Measurements from ENCODE around the gene CDH9. TPM values are rescaled to one million over a fixed set of nuclear protein-coding genes. Genes with fewer than 3 reads are reported as not detected.

The CDH9 gene
- total RNA-seq, 3 donors from 2014 or later: not detected

GRCh38 chr5:27008604-27009539 is 29.5 kb downstream of the CDH9 start:
- Histone ChIP-seq H3K9me3 (peaks cover 19% of the 10 kb centered on the region), H3K4me3 (no peak overlapping the region), H3K4me1 (ENCODE audit: low read depth) (no peaks in the 10 kb centered on the region), H3K36me3 (ENCODE audit: low read depth) (no peaks in the 10 kb centered on the region)
- no peak for TF ChIP-seq CTCF (IDR thresholded peaks at IDR 0.05)
- ATAC-seq (no peak), DNase-seq (no peak)
- intact Hi-C loops (cut with DNase I, micrococcal nuclease): no loop called here

GRCh38 chr5:27007121-27007520 is 31.3 kb downstream of the CDH9 start:
- Histone ChIP-seq H3K4me1 (ENCODE audit: low read depth) (no peaks in the 10 kb centered on the region), H3K9me3 (peaks cover 8% of the 10 kb centered on the region), H3K36me3 (ENCODE audit: low read depth) (no peaks in the 10 kb centered on the region), H3K4me3 (no peak overlapping the region)
- no peak for TF ChIP-seq CTCF (IDR thresholded peaks at IDR 0.05)
- intact Hi-C loops (cut with DNase I, micrococcal nuclease): no loop called here
- ATAC-seq: no peak
- DNase-seq: no peak

- H3K4me3 ChIP-seq: no peak overlapping the region
- intact Hi-C loops (cut with DNase I, micrococcal nuclease): no loop called here
- DNase-seq (no peak), ATAC-seq (no peak)
- no peak for TF ChIP-seq CTCF (IDR thresholded peaks at IDR 0.05)
- H3K4me1 ChIP-seq (ENCODE audit: low read depth): no peaks in the 10 kb centered on the region
- H3K36me3 ChIP-seq (ENCODE audit: low read depth): no peaks in the 10 kb centered on the region
- H3K9me3 ChIP-seq: peaks cover 47% of the 10 kb centered on the region
Observed at GRCh38 chr5:26986985-26987384, 51.4 kb downstream of the CDH9 start.

- peaks cover 52% of the 10 kb centered on the region for H3K9me3 ChIP-seq
- TF ChIP-seq CTCF (IDR thresholded peaks at IDR 0.05): no peak
- H3K4me3 ChIP-seq: no peak overlapping the region
- no peaks in the 10 kb centered on the region for H3K4me1 ChIP-seq (ENCODE audit: low read depth)
- DNase-seq (no peak), ATAC-seq (no peak)
- intact Hi-C loops (cut with DNase I, micrococcal nuclease): no loop called here
- H3K36me3 ChIP-seq (ENCODE audit: low read depth): no peaks in the 10 kb centered on the region
Observed at GRCh38 chr5:26981750-26982149, 56.6 kb downstream of the CDH9 start.

- no peak for DNase-seq
- intact Hi-C loops (cut with DNase I, micrococcal nuclease): no loop called here
- Histone ChIP-seq H3K9me3 (peaks cover 34% of the 10 kb centered on the region), H3K4me3 (no peak overlapping the region), H3K4me1 (ENCODE audit: low read depth) (no peaks in the 10 kb centered on the region), H3K36me3 (ENCODE audit: low read depth) (no peaks in the 10 kb centered on the region)
- no peak for TF ChIP-seq CTCF (IDR thresholded peaks at IDR 0.05)
- ATAC-seq: no peak
Observed at GRCh38 chr5:26959290-26959689, 79.1 kb downstream of the CDH9 start.
